Liver (tissue), 9 donors: ENCODE results near the gene DPYSL4. TPM values are rescaled to one million over a fixed set of nuclear protein-coding genes. Genes with fewer than 3 reads are reported as not detected.

Experiments used
- DNase-seq: peaks from one replicate; pipeline ENCODE4 v3.0.0-alpha.2; 2017; ENCODE audit warnings: low spot score
- H3K27ac ChIP-seq, 2 donors: one replicate each; pipeline ENCODE4 v1.7.0; 2013; ENCODE audit warnings: inconsistent platforms in 2 of 2, low read length in 2 of 2, control low read depth in 1 of 2, low read depth in 1 of 2, mild to moderate bottlenecking in 1 of 2
- H3K27me3 ChIP-seq, 4 donors: one replicate each; pipeline versions ENCODE4 v1.6.1 to v1.7.0; 2013; ENCODE audit warnings: low read length in 3 of 4, inconsistent platforms in 1 of 4, mild to moderate bottlenecking in 1 of 4, moderate library complexity in 1 of 4; ENCODE audit not compliant: control insufficient read depth in 4 of 4, insufficient read depth in 4 of 4
- H3K36me3 ChIP-seq, 4 donors: one replicate each; pipeline versions ENCODE4 v1.6.1 to v1.7.0; 2013; ENCODE audit warnings: low read length in 3 of 4, mild to moderate bottlenecking in 3 of 4, low read depth in 1 of 4, moderate library complexity in 1 of 4; ENCODE audit not compliant: control insufficient read depth in 4 of 4, insufficient read depth in 3 of 4
- H3K4me1 ChIP-seq, 4 donors: one replicate each; pipeline versions ENCODE4 v1.6.1 to v1.7.0; 2013; ENCODE audit warnings: low read length in 3 of 4, mild to moderate bottlenecking in 3 of 4, moderate library complexity in 1 of 4; ENCODE audit not compliant: control insufficient read depth in 4 of 4, insufficient read depth in 4 of 4
- H3K4me3 ChIP-seq, 3 donors: one replicate each; pipeline versions ENCODE4 v1.6.1 to v1.7.0; 2013; ENCODE audit warnings: low read length in 3 of 3, control low read depth in 1 of 3, low read depth in 1 of 3, mild to moderate bottlenecking in 1 of 3
- H3K9ac ChIP-seq, 2 donors: one replicate each; pipeline ENCODE4 v1.7.0; 2013; ENCODE audit warnings: low read length in 2 of 2, mild to moderate bottlenecking in 2 of 2, moderate library complexity in 2 of 2, control low read depth in 1 of 2, low read depth in 1 of 2
- H3K9me3 ChIP-seq, 4 donors: one replicate each; pipeline versions ENCODE4 v1.6.1 to v1.7.0; 2013; ENCODE audit warnings: low read length in 3 of 4; ENCODE audit not compliant: control insufficient read depth in 4 of 4
- EGR1 ChIP-seq, 2 donors: IDR thresholded peaks; 2 replicates each; pipeline ENCODE4 v1.6.1; 2016 to 2018; ENCODE audit warnings: antibody characterized with exemption in 2 of 2, low read depth in 2 of 2
- FOXA1 ChIP-seq: IDR thresholded peaks from 2 replicates; pipeline ENCODE4 v1.6.1; 2016; ENCODE audit warnings: antibody characterized with exemption
- GABPA ChIP-seq, 2 donors: IDR thresholded peaks in 1 of 2; conservative IDR thresholded peaks in 1 of 2; 2 replicates each; pipeline ENCODE4 v1.6.1; 2016; ENCODE audit warnings: antibody characterized with exemption in 2 of 2, mild to moderate bottlenecking in 1 of 2, moderate library complexity in 1 of 2
- HNF4A ChIP-seq, 2 donors: conservative IDR thresholded peaks; 2 replicates each; pipeline ENCODE4 v1.6.1; 2016; ENCODE audit warnings: antibody characterized with exemption in 2 of 2, mild to moderate bottlenecking in 2 of 2
- HNF4G ChIP-seq: IDR thresholded peaks from 2 replicates; pipeline ENCODE4 v1.6.1; 2016; ENCODE audit warnings: antibody characterized with exemption
- JUND ChIP-seq, 2 donors: IDR thresholded peaks; 2 replicates each; pipeline ENCODE4 v1.6.1; 2016; ENCODE audit warnings: antibody characterized with exemption in 2 of 2
- NR2F2 ChIP-seq: IDR thresholded peaks from 2 replicates; pipeline ENCODE4 v1.6.1; 2016; ENCODE audit warnings: antibody characterized with exemption
- RAD21 ChIP-seq, 2 donors: IDR thresholded peaks; 2 replicates each; pipeline ENCODE4 v1.6.1; 2016; ENCODE audit warnings: antibody characterized with exemption in 2 of 2, mild to moderate bottlenecking in 2 of 2
- RXRA ChIP-seq, 2 donors: IDR thresholded peaks; 2 replicates each; pipeline ENCODE4 v1.6.1; 2017 to 2018; ENCODE audit warnings: antibody characterized with exemption in 2 of 2, mild to moderate bottlenecking in 1 of 2
- TAF1 ChIP-seq: conservative IDR thresholded peaks from 2 replicates; pipeline ENCODE4 v1.6.1; 2016; ENCODE audit warnings: antibody characterized with exemption, mild to moderate bottlenecking
- YY1 ChIP-seq: IDR thresholded peaks from 2 replicates; pipeline ENCODE4 v1.6.1; 2016; ENCODE audit warnings: antibody characterized with exemption, mild to moderate bottlenecking
- WGBS: extraction: QIAGEN DNeasy Blood & Tissue Kit; methylation state at CpG from one replicate; pipeline ENCODE4 v1.1.7; 2013; 5-methylcytosine and 5-hydroxymethylcytosine counted together
- polyA plus RNA-seq, 2 donors: library from polyadenylated mRNA; stranded (reverse) in 1 of 2; unstranded in 1 of 2; fragments of 200-250 nt in 1 of 2; fragments of >200 nt in 1 of 2; fragmentation: Nextera tagmentation in 1 of 2; extraction: Ambion mirVana in 1 of 2; gene quantifications; one replicate each; pipeline versions ENCODE4 v1.2.1 to v1.2.3, GENCODE V29; 2013 to 2015
- total RNA-seq, 2 donors: library from RNA; depleted of rRNA; stranded (reverse); fragments of >200 nt; gene quantifications; one replicate each; pipeline ENCODE4 v1.2.3, GENCODE V29; 2014
- TF ChIP-seq, protein P1 (sequence below): IDR thresholded peaks from 2 replicates; pipeline ENCODE4 v1.6.1; 2016; ENCODE audit warnings: antibody characterized with exemption
- TF ChIP-seq, protein P2 (sequence below): fragments of 150-350 bp; IDR thresholded peaks from 2 replicates; pipeline ENCODE4 v1.5.1; 2017; ENCODE audit warnings: improper control_type of control experiment, low read depth, low read length; ENCODE audit not compliant: missing input control
- TF ChIP-seq, protein P3 (sequence below): IDR thresholded peaks from 2 replicates; pipeline ENCODE4 v1.6.1; 2016; ENCODE audit warnings: antibody characterized with exemption
- donor health status: healthy.
- donor health status: healthy.
- donor health status: healthy.
- donor health status: healthy.
- donor health status: healthy.

DPYSL4 gene
- total and polyA plus RNA-seq, 4 donors: 0.19 to 2.2 (median 0.26) TPM

DNA sequence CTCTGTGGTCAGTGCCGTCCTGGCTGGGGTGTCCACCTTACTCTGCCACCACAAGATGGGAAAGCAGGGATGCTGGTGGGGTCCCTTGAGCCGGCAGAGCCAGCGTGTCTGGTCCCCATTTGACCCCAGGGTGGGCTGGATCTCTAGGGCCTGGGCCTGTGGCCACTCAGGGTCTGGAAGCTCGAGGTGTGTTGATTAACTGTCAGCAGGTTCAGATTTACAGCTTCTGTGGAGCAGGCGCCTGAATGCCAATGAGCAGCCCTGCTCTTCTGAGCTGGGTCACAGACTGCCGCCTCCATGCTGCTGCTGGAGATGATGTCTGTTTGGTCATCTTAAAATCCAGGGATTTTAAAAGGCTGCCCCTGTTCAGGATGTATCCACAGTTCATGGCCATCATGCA is 11.3 kb upstream of the DPYSL4 start:
- 58% methylated on average over 6 of the region's 6 CpGs for WGBS
- Histone ChIP-seq H3K4me1 (no peaks in the 10 kb centered on the region), H3K9ac (no peak overlapping the region), H3K36me3 (no peaks in the 10 kb centered on the region), H3K4me3 (no peak overlapping the region), H3K9me3 (no peaks in the 10 kb centered on the region), H3K27ac (no peak overlapping the region), H3K27me3 (peaks cover 0 to 9% (median 5%) of the 10 kb centered on the region in 4 donors)
- no peak for DNase-seq
- TF ChIP-seq RAD21 (IDR thresholded peaks at IDR 0.05) (no peak), FOXA1 (no peak), NR2F2 (no peak), GABPA (IDR thresholded peaks at IDR 0.05 in 1 of 2, conservative IDR thresholded peaks at IDR 0.05 in 1 of 2) (no peak), TAF1 (no peak), HNF4G (no peak), JUND (IDR thresholded peaks at IDR 0.05) (no peak), HNF4A (conservative IDR thresholded peaks at IDR 0.05) (no peak), YY1 (no peak)
- TF ChIP-seq, protein P1, sequence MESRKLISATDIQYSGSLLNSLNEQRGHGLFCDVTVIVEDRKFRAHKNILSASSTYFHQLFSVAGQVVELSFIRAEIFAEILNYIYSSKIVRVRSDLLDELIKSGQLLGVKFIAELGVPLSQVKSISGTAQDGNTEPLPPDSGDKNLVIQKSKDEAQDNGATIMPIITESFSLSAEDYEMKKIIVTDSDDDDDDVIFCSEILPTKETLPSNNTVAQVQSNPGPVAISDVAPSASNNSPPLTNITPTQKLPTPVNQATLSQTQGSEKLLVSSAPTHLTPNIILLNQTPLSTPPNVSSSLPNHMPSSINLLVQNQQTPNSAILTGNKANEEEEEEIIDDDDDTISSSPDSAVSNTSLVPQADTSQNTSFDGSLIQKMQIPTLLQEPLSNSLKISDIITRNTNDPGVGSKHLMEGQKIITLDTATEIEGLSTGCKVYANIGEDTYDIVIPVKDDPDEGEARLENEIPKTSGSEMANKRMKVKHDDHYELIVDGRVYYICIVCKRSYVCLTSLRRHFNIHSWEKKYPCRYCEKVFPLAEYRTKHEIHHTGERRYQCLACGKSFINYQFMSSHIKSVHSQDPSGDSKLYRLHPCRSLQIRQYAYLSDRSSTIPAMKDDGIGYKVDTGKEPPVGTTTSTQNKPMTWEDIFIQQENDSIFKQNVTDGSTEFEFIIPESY: no peak
- TF ChIP-seq, protein P2, sequence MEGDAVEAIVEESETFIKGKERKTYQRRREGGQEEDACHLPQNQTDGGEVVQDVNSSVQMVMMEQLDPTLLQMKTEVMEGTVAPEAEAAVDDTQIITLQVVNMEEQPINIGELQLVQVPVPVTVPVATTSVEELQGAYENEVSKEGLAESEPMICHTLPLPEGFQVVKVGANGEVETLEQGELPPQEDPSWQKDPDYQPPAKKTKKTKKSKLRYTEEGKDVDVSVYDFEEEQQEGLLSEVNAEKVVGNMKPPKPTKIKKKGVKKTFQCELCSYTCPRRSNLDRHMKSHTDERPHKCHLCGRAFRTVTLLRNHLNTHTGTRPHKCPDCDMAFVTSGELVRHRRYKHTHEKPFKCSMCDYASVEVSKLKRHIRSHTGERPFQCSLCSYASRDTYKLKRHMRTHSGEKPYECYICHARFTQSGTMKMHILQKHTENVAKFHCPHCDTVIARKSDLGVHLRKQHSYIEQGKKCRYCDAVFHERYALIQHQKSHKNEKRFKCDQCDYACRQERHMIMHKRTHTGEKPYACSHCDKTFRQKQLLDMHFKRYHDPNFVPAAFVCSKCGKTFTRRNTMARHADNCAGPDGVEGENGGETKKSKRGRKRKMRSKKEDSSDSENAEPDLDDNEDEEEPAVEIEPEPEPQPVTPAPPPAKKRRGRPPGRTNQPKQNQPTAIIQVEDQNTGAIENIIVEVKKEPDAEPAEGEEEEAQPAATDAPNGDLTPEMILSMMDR: no peak

DNA sequence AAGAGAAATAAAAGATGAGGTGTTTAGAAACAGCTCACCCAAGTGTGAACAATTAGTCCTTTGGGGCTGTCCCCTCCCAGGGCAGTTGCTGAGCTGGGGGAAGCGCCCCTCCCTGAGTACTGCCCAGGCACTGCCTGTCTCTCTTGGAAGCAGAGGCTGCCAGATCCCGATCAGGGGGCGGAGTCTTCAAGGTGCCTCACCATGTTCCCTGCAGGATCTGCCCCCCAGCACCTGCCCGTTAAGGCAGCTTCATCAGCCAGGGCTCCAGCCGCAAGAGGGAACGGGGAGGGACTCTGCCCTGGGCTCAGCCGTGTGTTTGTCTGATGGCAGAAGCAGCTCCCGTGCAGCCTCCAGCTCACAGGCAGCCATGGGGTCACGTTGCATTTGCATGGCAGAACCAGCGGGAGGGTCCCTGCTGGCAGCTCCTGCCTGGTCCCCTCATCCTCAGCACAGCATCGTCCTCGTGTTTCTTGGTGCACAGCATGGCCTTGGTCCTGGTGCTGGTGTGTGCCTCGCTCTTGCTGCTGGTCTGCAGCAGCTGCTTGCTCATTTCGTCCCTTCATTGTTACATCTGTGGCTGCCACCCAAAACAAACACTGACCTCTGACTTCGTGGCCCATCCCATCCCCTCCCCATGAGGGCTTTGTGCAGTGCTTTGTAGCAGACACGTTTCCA is 10.7 kb upstream of the DPYSL4 start:
- Histone ChIP-seq H3K9ac (no peak overlapping the region), H3K4me3 (no peak overlapping the region), H3K27me3 (peaks cover 0 to 9% (median 5%) of the 10 kb centered on the region in 4 donors), H3K27ac (no peak overlapping the region), H3K4me1 (no peaks in the 10 kb centered on the region), H3K36me3 (no peaks in the 10 kb centered on the region), H3K9me3 (no peaks in the 10 kb centered on the region)
- TF ChIP-seq EGR1 (IDR thresholded peaks at IDR 0.05; ENCODE audit: low read depth in 2 of 2) (no peak), JUND (IDR thresholded peaks at IDR 0.05) (no peak), RXRA (IDR thresholded peaks at IDR 0.05) (no peak), GABPA (IDR thresholded peaks at IDR 0.05 in 1 of 2, conservative IDR thresholded peaks at IDR 0.05 in 1 of 2) (no peak)
- TF ChIP-seq, protein P1: no peak
- TF ChIP-seq, protein P3, sequence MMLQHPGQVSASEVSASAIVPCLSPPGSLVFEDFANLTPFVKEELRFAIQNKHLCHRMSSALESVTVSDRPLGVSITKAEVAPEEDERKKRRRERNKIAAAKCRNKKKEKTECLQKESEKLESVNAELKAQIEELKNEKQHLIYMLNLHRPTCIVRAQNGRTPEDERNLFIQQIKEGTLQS: no peak
- 12% methylated on average over 16 of the region's 16 CpGs for WGBS
- no peak for DNase-seq
